GM18907 (cell line): ENCODE data around the gene THADA.
"Not testable (repeated sequence)": the region's sequence is repeated elsewhere in the genome, so short reads cannot be mapped to it uniquely, and the experiment has no call there.

ENCODE experiments used
- ATAC-seq: cut with Tn5 transposase; IDR thresholded peaks from one replicate; pipeline ENCODE4 v1.9.1; 2021; ENCODE audit warnings: mild to moderate bottlenecking, moderate library complexity; ENCODE audit not compliant: unreplicated experiment

The THADA gene

GRCh38 chr2:43467891-43468290 lies 127.9 kb downstream of the THADA start:
- ATAC-seq = no peak

- ATAC-seq = no peak
These were observed 130.6 kb downstream of the THADA start for GRCh38 chr2:43465234-43465633.

GRCh38 chr2:43464590-43464989 lies 131.2 kb downstream of the THADA start:
- no peak for ATAC-seq

- ATAC-seq = no peak
These were observed 132.8 kb downstream of the THADA start for GRCh38 chr2:43462866-43463641.

DNA sequence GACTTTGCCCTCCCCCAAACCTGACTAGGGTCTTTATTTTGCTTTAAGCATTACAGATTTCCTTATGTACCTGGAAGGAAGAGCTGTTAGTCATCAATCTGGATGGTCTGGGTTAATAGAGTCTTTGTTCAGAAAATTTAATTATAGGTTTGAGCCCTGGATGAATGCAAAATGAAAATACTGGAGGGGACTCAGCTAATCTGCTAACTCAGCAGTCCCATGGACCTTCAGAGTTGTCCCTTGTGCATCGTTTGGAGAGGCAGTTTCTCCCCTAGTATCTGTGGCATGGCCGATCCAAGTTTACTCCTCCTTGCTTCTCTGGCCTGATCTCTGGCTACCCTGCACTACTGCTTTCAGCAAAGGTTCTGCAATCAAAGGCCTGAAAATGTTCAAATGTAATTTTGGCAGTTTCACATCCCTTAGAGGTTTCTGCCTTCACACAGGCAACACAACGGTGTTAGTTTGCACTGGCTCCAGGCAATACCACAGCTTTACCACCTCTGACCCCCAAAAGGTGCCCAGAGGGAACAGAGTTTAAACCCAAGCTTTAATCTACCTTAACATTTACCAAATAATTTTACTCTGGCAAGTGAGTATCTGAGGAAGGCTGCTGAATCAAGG lies 134.3 kb downstream of the THADA start:
- ATAC-seq = peak; percentile 80

- no peak for ATAC-seq
These were observed 135.1 kb downstream of the THADA start for GRCh38 chr2:43460611-43461365.

DNA sequence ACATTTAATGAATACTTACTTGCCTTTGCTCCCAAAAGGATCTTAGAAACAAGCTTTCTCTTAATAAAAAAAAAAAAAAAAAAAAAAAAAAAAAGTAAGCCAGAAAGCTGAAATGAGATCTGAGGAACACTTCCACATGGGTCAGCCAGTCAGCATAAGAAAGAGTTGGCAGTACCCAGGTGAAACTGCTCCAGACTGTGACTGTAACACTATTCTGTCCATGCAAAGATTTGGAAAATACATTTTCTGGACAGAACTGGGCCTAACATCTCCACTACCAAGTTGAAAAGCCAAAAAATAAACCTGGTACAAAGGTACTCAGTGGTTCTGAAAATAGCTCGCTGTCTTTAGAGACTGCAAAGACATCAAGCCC lies 135.7 kb downstream of the THADA start:
- no peak for ATAC-seq

- ATAC-seq = no peak
These were observed 136.2 kb downstream of the THADA start for GRCh38 chr2:43459446-43460173.

DNA sequence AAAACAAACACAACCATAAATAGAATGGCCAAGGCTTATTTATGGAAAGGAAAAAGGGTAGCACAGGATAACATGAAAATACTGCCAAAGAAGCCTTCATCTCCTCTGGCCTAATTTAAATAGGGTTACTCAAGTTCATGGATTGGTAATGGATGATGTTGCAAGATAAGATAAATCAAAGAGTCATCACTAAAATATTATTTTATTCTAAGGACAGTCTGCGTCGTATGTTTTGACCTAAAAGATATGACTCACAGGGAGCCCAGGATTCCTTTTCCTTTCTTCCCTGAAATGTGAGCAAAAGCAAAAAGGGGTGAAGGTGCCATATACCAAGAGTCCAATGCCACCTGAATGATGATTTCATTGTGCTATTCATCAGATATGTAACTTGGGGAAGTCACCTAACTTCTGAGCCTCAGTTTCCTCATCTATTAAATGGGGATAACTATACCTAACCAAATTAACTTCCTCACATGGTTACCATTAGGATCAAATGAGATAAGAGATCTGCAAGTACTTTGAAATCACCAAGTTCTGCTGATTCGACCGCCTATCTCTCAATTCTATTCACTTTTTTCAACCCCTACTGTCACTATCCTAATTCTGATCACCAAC lies 137.7 kb downstream of the THADA start:
- ATAC-seq = no peak

- ATAC-seq = no peak
These were observed 139.9 kb downstream of the THADA start for GRCh38 chr2:43455731-43456642.

DNA sequence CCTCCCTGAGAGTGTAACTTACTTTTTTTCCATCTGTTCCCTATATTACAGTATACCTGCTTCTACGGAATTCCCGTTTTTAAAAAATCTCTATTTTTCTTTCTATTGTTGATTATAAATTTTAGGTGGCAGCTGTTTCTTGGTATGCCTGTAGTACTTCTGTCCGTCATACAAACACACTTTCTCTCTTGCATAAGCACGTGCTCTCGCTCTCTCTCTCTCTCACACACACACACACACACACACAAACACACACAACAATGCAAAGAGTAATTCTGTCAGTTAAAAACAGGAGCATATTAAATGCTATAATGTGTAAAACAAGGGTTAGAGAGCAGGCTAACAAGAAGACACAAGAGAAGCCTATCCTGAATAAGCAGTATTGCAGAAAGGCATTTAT lies 140.5 kb downstream of the THADA start:
- ATAC-seq = no peak

GRCh38 chr2:43454791-43455190 lies 141.0 kb downstream of the THADA start:
- no peak for ATAC-seq

DNA sequence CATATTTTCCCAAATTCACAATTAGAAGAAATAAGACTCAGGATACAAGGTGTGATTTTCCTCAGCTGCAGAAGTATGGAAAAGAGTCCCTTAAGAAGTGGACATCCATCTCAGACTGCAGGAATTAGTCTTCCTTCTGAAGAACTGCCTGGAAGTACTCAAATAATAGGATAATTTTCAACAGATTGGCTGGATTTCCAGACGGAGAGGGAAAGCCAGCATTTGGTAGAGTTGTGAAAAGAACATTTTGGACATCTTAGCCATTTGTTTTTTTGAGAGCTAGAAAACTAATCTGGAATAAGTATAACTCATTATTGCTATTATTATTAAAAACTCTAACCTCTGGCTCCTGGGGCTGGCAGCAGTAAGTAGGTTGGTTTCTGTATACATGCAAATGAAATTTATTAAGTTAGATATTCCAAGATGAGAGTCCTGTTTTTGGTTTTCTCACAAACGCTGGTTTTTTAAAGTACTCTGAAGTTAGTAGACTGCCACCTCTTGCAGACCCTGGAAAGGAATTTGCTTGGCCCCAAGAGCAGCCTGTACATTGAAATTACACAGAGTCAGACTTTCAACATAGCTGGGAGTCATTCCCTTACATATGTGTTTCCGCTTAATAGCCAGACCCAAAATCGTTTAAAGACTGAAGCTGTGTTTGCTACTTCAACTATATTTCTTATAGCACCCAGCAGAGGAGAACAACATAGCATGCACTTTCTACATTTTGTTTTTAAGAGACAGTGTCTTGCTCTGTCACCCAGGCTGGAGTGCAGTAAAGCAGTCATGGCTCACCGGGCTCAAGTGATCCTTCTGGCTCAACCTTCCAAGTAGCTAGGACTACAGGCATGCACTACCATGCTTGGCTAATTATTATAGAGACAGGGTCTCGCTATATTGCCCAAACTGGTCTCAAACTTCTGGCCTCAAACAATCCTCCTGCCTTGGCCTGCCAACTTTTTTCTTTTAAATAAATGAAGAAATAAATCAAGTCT lies 142.4 kb downstream of the THADA start:
- ATAC-seq = no peak

GRCh38 chr2:43452318-43452731 lies 143.5 kb downstream of the THADA start:
- ATAC-seq = no peak

- no peak for ATAC-seq
These were observed 145.2 kb downstream of the THADA start for GRCh38 chr2:43450617-43451016.

DNA sequence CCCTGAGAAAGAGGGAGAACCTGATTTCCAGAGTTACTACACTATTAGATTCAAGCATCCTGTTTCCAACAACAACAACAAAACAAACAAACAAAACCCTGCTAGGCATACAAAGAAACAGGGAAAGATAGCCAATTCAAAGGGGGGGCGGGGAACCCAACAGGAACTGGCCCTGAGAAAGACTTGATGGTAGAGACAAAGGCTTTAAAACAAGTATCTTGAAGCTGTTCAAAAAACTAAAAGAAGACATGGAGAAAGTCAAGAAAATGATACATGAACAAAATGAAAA lies 147.1 kb downstream of the THADA start:
- ATAC-seq = no peak

GRCh38 chr2:43448011-43448821 lies 147.6 kb downstream of the THADA start:
- ATAC-seq = no peak

DNA sequence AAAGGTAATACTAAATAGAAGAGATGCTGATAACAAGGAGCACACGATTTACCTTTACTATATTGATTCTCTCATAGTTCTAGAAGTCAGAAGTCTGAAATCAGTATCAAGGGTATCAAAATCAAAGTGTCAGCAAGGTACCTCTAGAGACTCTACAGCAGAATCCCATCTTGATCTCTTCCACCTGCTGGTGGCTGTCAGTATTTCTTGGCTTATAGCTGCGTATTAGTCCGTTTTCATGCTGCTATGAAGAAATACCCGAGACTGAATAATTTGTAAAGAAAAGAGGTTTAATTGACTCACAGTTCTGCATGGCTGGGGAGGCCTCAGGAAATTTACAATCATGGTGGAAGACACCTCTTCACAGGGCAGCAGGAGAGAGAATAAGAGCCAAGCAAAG lies 149.1 kb downstream of the THADA start:
- ATAC-seq = not testable (repeated sequence)
